MCF 10A (cell line): ENCODE measurements around the gene GDPD2. TPM values are rescaled to one million over a fixed set of nuclear protein-coding genes. Genes with fewer than 3 reads are reported as not detected.
"Not testable (repeated sequence)": the region's sequence is repeated elsewhere in the genome, so short reads cannot be mapped to it uniquely, and the experiment has no call there.

Experiments
- Bru-seq: library from RNA; stranded (reverse); fragments of 400-500 nt; gene quantifications from one replicate; lab custom pipeline; 2021; lab: Mats Ljungman, UMichigan
- BruChase-seq, 2 experiments: library from RNA; stranded (reverse); fragments of 400-500 nt; gene quantifications; one replicate each; lab custom pipeline; 2021; lab: Mats Ljungman, UMichigan
- BruUV-seq: library from RNA; stranded (reverse); fragments of 400-500 nt; replicated peaks from 2 replicates; lab custom pipeline; 2021; lab: Mats Ljungman, UMichigan
- CTCF ChIA-PET: fragments of 300-600 bp; sonication (Branson Sonifier 250); formaldehyde crosslinking; extraction: SDS; loops from one replicate; lab custom pipeline; 2021; ENCODE audit warnings: antibody characterized with exemption, inconsistent platforms; lab: Yijun Ruan, JAX
- POLR2A ChIA-PET: fragments of 300-600, 350-650 bp; sonication (Branson Sonifier 250); formaldehyde crosslinking; extraction: SDS; loops from one replicate; lab custom pipeline; 2020; ENCODE audit warnings: antibody characterized with exemption, inconsistent platforms; lab: Yijun Ruan, JAX
- DNase-seq: peaks from one replicate; pipeline ENCODE4 v3.0.0-alpha.2; 2018; ENCODE audit not compliant: unreplicated experiment
- H3K27ac Mint-ChIP-seq: one replicate; pipeline ENCODE4 v1.8.0; 2022; ENCODE audit warnings: mild to moderate bottlenecking, low read depth, mixed read lengths; ENCODE audit not compliant: unreplicated experiment
- H3K27me3 Mint-ChIP-seq: one replicate; pipeline ENCODE4 v1.8.0; 2022; ENCODE audit warnings: mixed read lengths; ENCODE audit not compliant: insufficient read depth, unreplicated experiment
- H3K36me3 Mint-ChIP-seq: one replicate; pipeline ENCODE4 v1.8.0; 2022; ENCODE audit warnings: mild to moderate bottlenecking, moderate library complexity, mixed read lengths; ENCODE audit not compliant: insufficient read depth, unreplicated experiment
- H3K4me1 Mint-ChIP-seq: one replicate; pipeline ENCODE4 v1.8.0; 2022; ENCODE audit warnings: mixed read lengths; ENCODE audit not compliant: insufficient read depth, unreplicated experiment
- H3K4me3 Mint-ChIP-seq: one replicate; pipeline ENCODE4 v1.8.0; 2022; ENCODE audit warnings: mild to moderate bottlenecking, moderate library complexity, mixed read lengths; ENCODE audit not compliant: unreplicated experiment
- H3K9me3 Mint-ChIP-seq: one replicate; pipeline ENCODE4 v1.8.0; 2022; ENCODE audit warnings: mixed read lengths; ENCODE audit not compliant: unreplicated experiment
- CTCF ChIP-seq: fragments of 200-600 bp; IDR thresholded peaks from one replicate; pipeline ENCODE4 v1.8.0; 2022; ENCODE audit warnings: antibody characterized with exemption, mild to moderate bottlenecking; ENCODE audit not compliant: unreplicated experiment
- intact Hi-C: fragments of 100-400 bp; cut with micrococcal nuclease; formaldehyde crosslinking; loops from 2 replicates; pipeline ENCODE4 v1.14.1; 2022
- long read RNA-seq: library from polyadenylated mRNA; stranded (forward); transcript quantifications from one replicate; pipeline ENCODE4 v2.0.0, GENCODE V29; 2022
- total RNA-seq: library from RNA; stranded (reverse); gene quantifications from 2 replicates; pipeline ENCODE4 v1.2.3, GENCODE V29; 2022

GDPD2 gene
- total RNA-seq (not detected in 2 replicates), Bru-seq, nascent RNA (percentile 28 among the genes with signal in this experiment), BruChase-seq, experiment 1, labeled RNA remaining after a 6-hour chase (percentile 15 among the genes with signal in this experiment), BruChase-seq, experiment 2, labeled RNA remaining after a 2-hour chase (percentile 21 among the genes with signal in this experiment)
- long read RNA-seq: 0 reads

- Mint-ChIP-seq H3K27ac (no peak within 1 kb of the TSS), H3K36me3 (no peaks in the 10 kb centered on the region)
These were observed at the start of gene GDPD2 for GRCh38 chrX:70422851-70423341. Gene GDPD2 (plus strand): TSS chrX:70423314. CDS start chrX:70424985, 1,671 bp downstream.

GRCh38 chrX:70386235-70386634 is 36.9 kb upstream of the GDPD2 start:
- ChIA-PET CTCF (no interaction called here), POLR2A (no interaction called here)
- H3K9me3 Mint-ChIP-seq: no peaks in the 10 kb centered on the region
- peaks cover 12% of the 10 kb centered on the region for H3K36me3 Mint-ChIP-seq
- no peaks in the 10 kb centered on the region for H3K4me1 Mint-ChIP-seq
- DNase-seq: no peak
- intact Hi-C loops: no loop called here
- peaks cover 19% of the 10 kb centered on the region for H3K27me3 Mint-ChIP-seq
- no peak overlapping the region for H3K27ac Mint-ChIP-seq
- no peak overlapping the region for H3K4me3 Mint-ChIP-seq
- BruUV-seq: no TSS peak
- no peak for TF ChIP-seq CTCF

More at GRCh38 chrX:70422851-70423341, at the start of gene GDPD2:
- no TSS peak for BruUV-seq
- intact Hi-C loops: loop anchor here (1.0 kb wide), 1 partner anchor 241 kb away; no protein-coding TSS in a partner anchor
- H3K27me3 Mint-ChIP-seq: peaks cover 22% of the 10 kb centered on the region
- no peaks in the 10 kb centered on the region for H3K9me3 Mint-ChIP-seq
- H3K4me3 Mint-ChIP-seq: no peak within 1 kb of the TSS
- POLR2A ChIA-PET: no interaction called here
- peaks cover 6% of the 10 kb centered on the region for H3K4me1 Mint-ChIP-seq
- no peak for TF ChIP-seq CTCF
- CTCF ChIA-PET: interaction anchor here (0.6 to 1.5 kb wide), 3 partner anchors 10 to 242 kb away, joined by 3 to 9 read pairs (median 5); no protein-coding TSS in a partner anchor
- DNase-seq: peak; percentile 25

GRCh38 chrX:70398899-70399298 is 24.2 kb upstream of the GDPD2 start:
- Mint-ChIP-seq H3K4me1 (no peaks in the 10 kb centered on the region), H3K27ac (no peak overlapping the region), H3K9me3 (no peaks in the 10 kb centered on the region), H3K36me3 (peaks cover 9% of the 10 kb centered on the region), H3K27me3 (no peaks in the 10 kb centered on the region), H3K4me3 (no peak overlapping the region)
- DNase-seq: peak; percentile 39
- POLR2A ChIA-PET: no interaction called here
- BruUV-seq: no TSS peak
- TF ChIP-seq CTCF: no peak
- CTCF ChIA-PET: no interaction called here
- intact Hi-C loops: no loop called here

GRCh38 chrX:70400181-70400580 is 22.9 kb upstream of the GDPD2 start:
- H3K9me3 Mint-ChIP-seq, POLR2A ChIA-PET, H3K4me3 Mint-ChIP-seq, H3K4me1 Mint-ChIP-seq, DNase-seq, H3K27ac Mint-ChIP-seq, CTCF ChIA-PET, H3K27me3 Mint-ChIP-seq, H3K36me3 Mint-ChIP-seq, BruUV-seq, intact Hi-C loops: not testable (repeated sequence)
